A549 (cell line): ENCODE data around the gene GMDS. TPM values are rescaled to one million over a fixed set of nuclear protein-coding genes. Genes with fewer than 3 reads are reported as not detected.

ENCODE experiments used
- ATAC-seq, 2 experiments: fragments of 200-7000 bp in 1 of 2; fragments of >200 bp in 1 of 2; cut with Nextera tagmentation in 1 of 2; cut with Tn5 transposase in 1 of 2; 3 replicates each; pipeline versions ENCODE4 v1.8.0 to v1.9.1; 2018 to 2020; ENCODE audit warnings: mild to moderate bottlenecking in 1 of 2, moderate library complexity in 1 of 2
- CTCF ChIA-PET: fragments of 300-600 bp; sonication (Branson Sonifier 250); formaldehyde crosslinking; extraction: SDS; loops from one replicate; lab custom pipeline; 2021; ENCODE audit warnings: antibody characterized with exemption, inconsistent platforms; lab: Yijun Ruan, JAX
- POLR2A ChIA-PET: fragments of 350-600 bp; formaldehyde crosslinking; extraction: SDS; loops from one replicate; lab custom pipeline; 2021; ENCODE audit warnings: antibody characterized with exemption, inconsistent platforms; lab: Yijun Ruan, JAX
- DNase-seq, 2 experiments: peaks; one replicate each; pipeline versions ENCODE4 v3.0.0 to v3.0.0-alpha.2; 2011 to 2016; ENCODE audit warnings: low read depth in 1 of 2, low spot score in 1 of 2
- FAIRE-seq: peaks from 2 replicates; lab custom pipeline; 2011; peaks lifted over from hg19 to GRCh38; lab: Jason Lieb, UNC
- H3K27ac ChIP-seq, 2 experiments: fragments of >200 bp; sonication (Bioruptor Twin); formaldehyde crosslinking; 3 replicates each; pipeline ENCODE4 v1.5.1; 2016 to 2017
- H3K4me1 ChIP-seq: fragments of >200 bp; sonication (Bioruptor Twin); formaldehyde crosslinking; 3 replicates; pipeline ENCODE4 v1.6.1; 2016
- H3K4me2 ChIP-seq: fragments of >200 bp; sonication (Bioruptor Twin); formaldehyde crosslinking; 3 replicates; pipeline ENCODE4 v1.6.1; 2016
- H3K4me3 ChIP-seq: fragments of >200 bp; sonication (Bioruptor Twin); formaldehyde crosslinking; 3 replicates; pipeline ENCODE4 v1.5.1; 2016
- H3K9me3 ChIP-seq: fragments of >200 bp; sonication (Bioruptor Twin); formaldehyde crosslinking; 3 replicates; pipeline ENCODE4 v1.6.1; 2016
- CHD4 ChIP-seq: fragments of 200-600 bp; sonication (generic); IDR thresholded peaks from 2 replicates; pipeline ENCODE4 v1.6.1; 2016; ENCODE audit warnings: antibody characterized with exemption, mild to moderate bottlenecking, borderline replicate concordance
- CTCF ChIP-seq: fragments of >200 bp; sonication (Bioruptor Twin); formaldehyde crosslinking; IDR thresholded peaks from 3 replicates; pipeline ENCODE4 v1.5.1; 2016
- FOSL2 ChIP-seq, 2 experiments: fragments of 450-650 bp in 1 of 2; fragments of >200 bp in 1 of 2; sonication (Bioruptor Twin) in 1 of 2; formaldehyde crosslinking; IDR thresholded peaks; 2 replicates each; pipeline versions ENCODE4 v1.5.0 to v1.6.1; 2016 to 2020; ENCODE audit warnings: mild to moderate bottlenecking in 1 of 2, moderate library complexity in 1 of 2
- HES2 ChIP-seq: fragments of >200 bp; sonication (Bioruptor Twin); formaldehyde crosslinking; IDR thresholded peaks from 2 replicates; pipeline ENCODE4 v1.6.1; 2016
- HEYL ChIP-seq: fragments of 250-450 bp; sonication (Bioruptor Pico); IDR thresholded peaks from 2 replicates; pipeline ENCODE4 v1.8.0; 2021; ENCODE audit warnings: mild to moderate bottlenecking, moderate library complexity
- HMGXB4 ChIP-seq: fragments of 250-450 bp; sonication (Bioruptor Pico); IDR thresholded peaks from 2 replicates; pipeline ENCODE4 v1.5.0; 2021; ENCODE audit warnings: mild to moderate bottlenecking, moderate library complexity, borderline replicate concordance
- HOXA7 ChIP-seq: fragments of 250-450 bp; sonication (Bioruptor Pico); IDR thresholded peaks from 2 replicates; pipeline ENCODE4 v1.5.0; 2020; ENCODE audit warnings: mild to moderate bottlenecking, moderate library complexity
- KDM1A ChIP-seq: fragments of 200-600 bp; sonication (generic); IDR thresholded peaks from 2 replicates; pipeline ENCODE4 v1.6.1; 2016; ENCODE audit warnings: low read depth, mild to moderate bottlenecking
- KDM5A ChIP-seq: fragments of 200-600 bp; sonication (generic); IDR thresholded peaks from 2 replicates; pipeline ENCODE4 v1.6.1; 2016; ENCODE audit warnings: antibody characterized with exemption, mild to moderate bottlenecking
- MAFK ChIP-seq: fragments of 450-650 bp; IDR thresholded peaks from 2 replicates; pipeline ENCODE4 v1.6.1; 2014; ENCODE audit not compliant: partially characterized antibody
- MAX ChIP-seq: IDR thresholded peaks from 2 replicates; pipeline ENCODE4 v1.6.1; 2012
- POLR2A ChIP-seq: IDR thresholded peaks from 2 replicates; pipeline ENCODE4 v1.6.1; 2012; ENCODE audit warnings: mild to moderate bottlenecking, low read length
- POLR2AphosphoS2 ChIP-seq: conservative IDR thresholded peaks from 2 replicates; pipeline ENCODE4 v1.6.1; 2012; ENCODE audit warnings: low read length, improper control_type of control experiment, inconsistent platforms
- RCOR1 ChIP-seq: fragments of 150-350 bp; IDR thresholded peaks from 2 replicates; pipeline ENCODE4 v1.6.1; 2014; ENCODE audit warnings: antibody characterized with exemption, low read length, low read depth
- RNF2 ChIP-seq: fragments of 200-600 bp; sonication (generic); IDR thresholded peaks from 2 replicates; pipeline ENCODE4 v1.6.1; 2016; ENCODE audit warnings: low read depth, mild to moderate bottlenecking, antibody characterized with exemption, moderate library complexity, borderline replicate concordance
- SMC3 ChIP-seq: fragments of >200 bp; sonication (Bioruptor Twin); formaldehyde crosslinking; IDR thresholded peaks from 3 replicates; pipeline ENCODE4 v1.6.1; 2018; ENCODE audit warnings: inconsistent platforms
- SREBF2 ChIP-seq: fragments of 450-650 bp; IDR thresholded peaks from 2 replicates; pipeline ENCODE4 v1.6.1; 2014; ENCODE audit warnings: mild to moderate bottlenecking, moderate library complexity
- TFCP2L1 ChIP-seq: fragments of 250-450 bp; sonication (Bioruptor Pico); IDR thresholded peaks from 2 replicates; pipeline ENCODE4 v1.5.0; 2021; ENCODE audit warnings: mild to moderate bottlenecking
- TP53 ChIP-seq: fragments of 250-450 bp; sonication (Bioruptor Pico); IDR thresholded peaks from 2 replicates; pipeline ENCODE4 v1.5.0; 2021; ENCODE audit warnings: mild to moderate bottlenecking, moderate library complexity
- USF2 ChIP-seq: fragments of 450-650 bp; IDR thresholded peaks from 2 replicates; pipeline ENCODE4 v1.6.1; 2014; ENCODE audit warnings: antibody characterized with exemption
- ZFP36 ChIP-seq: fragments of 450-650 bp; IDR thresholded peaks from 2 replicates; pipeline ENCODE4 v1.6.1; 2014; ENCODE audit warnings: borderline replicate concordance; ENCODE audit not compliant: partially characterized antibody
- ZNF302 ChIP-seq: fragments of 250-450 bp; sonication (Bioruptor Pico); IDR thresholded peaks from 2 replicates; pipeline ENCODE4 v1.9.0; 2021; ENCODE audit warnings: inconsistent platforms, mild to moderate bottlenecking, moderate library complexity
- WGBS: methylation state at CpG from one replicate; pipeline ENCODE4 v1.1.6; 2017; ENCODE audit errors: missing lambda C conversion rate; 5-methylcytosine and 5-hydroxymethylcytosine counted together
- polyA plus RNA-seq, 4 experiments: library from polyadenylated mRNA; depleted of rRNA in 3 of 4; stranded (reverse); fragments of >200 nt; fragmentation: RNase III in 1 of 4; extraction: RNeasy Plus Mini Kit Qiagen cat#74134 plus additional on column Dnase treatment in 1 of 4; gene quantifications; 2 replicates in 3 of 4; 3 replicates in 1 of 4; pipeline ENCODE4 v1.2.3, GENCODE V29; 2011 to 2017

GMDS gene
- polyA plus RNA-seq, 2 of the 4 experiments (the other 2 are of a cell fraction): 9.9 to 12.4 TPM

- 74% methylated on average over 6 of the region's 6 CpGs for WGBS
- Histone ChIP-seq H3K4me2 (no peak overlapping the region), H3K4me3 (no peak overlapping the region), H3K27ac (no peak overlapping the region), H3K4me1 (no peaks in the 10 kb centered on the region), H3K9me3 (no peaks in the 10 kb centered on the region)
- POLR2A ChIA-PET: no interaction called here
- TF ChIP-seq SMC3: no peak
- no peak for TF ChIP-seq KDM5A
- TF ChIP-seq HMGXB4 (CRISPR knock-in tag): no peak
- TF ChIP-seq SREBF2: no peak
- TF ChIP-seq RNF2: no peak
- no peak for TF ChIP-seq HOXA7
- TF ChIP-seq MAFK: no peak
- no peak for TF ChIP-seq KDM1A
- no peak for ATAC-seq
- CTCF ChIA-PET: no interaction called here
- FAIRE-seq: no peak
- no peak for DNase-seq
These were observed 386.5 kb downstream of the GMDS start for GRCh38 chr6:1858859-1859258.

- DNase-seq (no peak), FAIRE-seq (no peak), ATAC-seq (no peak)
- Histone ChIP-seq H3K4me3 (no peak overlapping the region), H3K9me3 (no peaks in the 10 kb centered on the region), H3K4me2 (no peak overlapping the region), H3K4me1 (no peaks in the 10 kb centered on the region), H3K27ac (no peak overlapping the region)
- ChIA-PET CTCF (no interaction called here), POLR2A (no interaction called here)
- TF ChIP-seq HEYL (CRISPR knock-in tag) (no peak), USF2 (no peak), POLR2AphosphoS2 (no peak), ZNF302 (CRISPR knock-in tag) (no peak), MAX (no peak), HMGXB4 (CRISPR knock-in tag) (no peak), RCOR1 (no peak), CTCF (no peak), FOSL2 (IDR thresholded peaks at IDR 0.05) (no peak), FOSL2 (CRISPR knock-in tag; IDR thresholded peaks at IDR 0.05) (no peak), CHD4 (no peak), TP53 (no peak), TFCP2L1 (CRISPR knock-in tag) (no peak), POLR2A (no peak), HES2 (no peak), HOXA7 (no peak), ZFP36 (no peak)
- 63% methylated on average over 4 of the region's 4 CpGs for WGBS
These were observed 387.2 kb downstream of the GMDS start for GRCh38 chr6:1858196-1858595.
